ENCODE results near the gene ZNF174. TPM values are rescaled to one million over a fixed set of nuclear protein-coding genes. Genes with fewer than 3 reads are reported as not detected.
A peak's percentile ranks its signal among the peaks of the same experiment; 100 is the strongest.

Gene ZNF174
- total RNA-seq, 2 experiments from 2014 or later, result 21.1 to 21.7 TPM

GRCh38 chr16:3439637-3440036 is 38.6 kb downstream of the ZNF174 start:
- BruUV-seq (replicated peaks), result no TSS peak
- Histone ChIP-seq H4K20me1 (ENCODE audit: insufficient read depth, low read length) (no peaks in the 10 kb centered on the region), H3K9me3 (ENCODE audit: low read length) (no peaks in the 10 kb centered on the region), H3K9me2 (ENCODE audit: insufficient read depth, low read length) (no peaks in the 10 kb centered on the region), H3K4me2 (ENCODE audit: low read length) (no peak overlapping the region), H3K36me3 (ENCODE audit: insufficient read depth, low read length) (peaks cover 35% of the 10 kb centered on the region), H3K4me3 (ENCODE audit: low read depth, low read length, poor library complexity, severe bottlenecking) (no peak overlapping the region), H2AFZ (ENCODE audit: low read length) (no peak overlapping the region), H3K79me2 (ENCODE audit: insufficient read depth, low read depth, low read length) (peaks cover 16% of the 10 kb centered on the region), H3K27ac (ENCODE audit: low read depth, low read length, poor library complexity, severe bottlenecking) (no peak overlapping the region), H3K4me1 (ENCODE audit: insufficient read depth, low read length, poor library complexity, severe bottlenecking) (peaks cover 5% of the 10 kb centered on the region)
- POLR2A ChIA-PET, result no interaction called here
- no peak for TF ChIP-seq CTCF (conservative IDR thresholded peaks at IDR 0.05; ENCODE audit: low read length)
- no peak for TF ChIP-seq EZH2phosphoT487 (IDR thresholded peaks at IDR 0.05; ENCODE audit: borderline replicate concordance, low read depth, low read length)
- intact Hi-C loops (cut with micrococcal nuclease; ENCODE audit: unreplicated experiment), result no loop called here
- no peak for DNase-seq (ENCODE audit: low spot score)
- CTCF ChIA-PET (ENCODE audit: unreplicated experiment), result no interaction called here

GRCh38 chr16:3443108-3444031 is 42.4 kb downstream of the ZNF174 start, which contains the start of the genes NAA60 and ZNF597:
TSS of gene NAA60 (plus strand) at chr16:3443680. CDS start at chr16:3476228, 32,548 bp downstream.
TSS of gene ZNF597 (minus strand) at chr16:3443504. CDS start at chr16:3443153, 351 bp downstream.
- peaks cover 8% of the 10 kb centered on the region for H3K4me1 ChIP-seq (ENCODE audit: insufficient read depth, low read length, poor library complexity, severe bottlenecking)
- peak within 1 kb of the TSS; percentile 41 for H3K27ac ChIP-seq (ENCODE audit: low read depth, low read length, poor library complexity, severe bottlenecking)
- intact Hi-C loops (cut with micrococcal nuclease; ENCODE audit: unreplicated experiment), result no loop called here
- ChIA-PET POLR2A (interaction anchor here (0.6 to 1.6 kb wide), 4 partner anchors 12 to 236 kb away, joined by 3 to 4 read pairs (median 4); no protein-coding TSS in a partner anchor), CTCF (ENCODE audit: unreplicated experiment) (no interaction called here)
- peak within 1 kb of the TSS; percentile 47; the same call in 1 of the 2 replicates for H2AFZ ChIP-seq (ENCODE audit: low read length)
- no peak for TF ChIP-seq CTCF (conservative IDR thresholded peaks at IDR 0.05; ENCODE audit: low read length)
- no peak for TF ChIP-seq EZH2phosphoT487 (IDR thresholded peaks at IDR 0.05; ENCODE audit: borderline replicate concordance, low read depth, low read length)
- H3K36me3 ChIP-seq (ENCODE audit: insufficient read depth, low read length), result peaks cover 32% of the 10 kb centered on the region
- H3K79me2 ChIP-seq (ENCODE audit: insufficient read depth, low read depth, low read length), result peaks cover 25% of the 10 kb centered on the region
- H3K9me2 ChIP-seq (ENCODE audit: insufficient read depth, low read length), result no peaks in the 10 kb centered on the region
- no peaks in the 10 kb centered on the region for H3K9me3 ChIP-seq (ENCODE audit: low read length)
- peak within 1 kb of the TSS; percentile 66 for H3K4me2 ChIP-seq (ENCODE audit: low read length)
- H3K4me3 ChIP-seq (ENCODE audit: low read depth, low read length, poor library complexity, severe bottlenecking), result peak within 1 kb of the TSS; percentile 76
- no TSS peak for BruUV-seq (replicated peaks)
- peak; percentile 92 for DNase-seq (ENCODE audit: low spot score)
- H4K20me1 ChIP-seq (ENCODE audit: insufficient read depth, low read length), result no peaks in the 10 kb centered on the region
